Neural cell (in vitro differentiated cells): ENCODE measurements around the gene DCTN1. TPM values are rescaled to one million over a fixed set of nuclear protein-coding genes. Genes with fewer than 3 reads are reported as not detected.

Source experiments
- H2AFZ ChIP-seq: fragments of 200-600, 300-800 bp; sonication (generic), shearing (Covaris generic); 2 replicates; pipeline ENCODE4 v1.6.0; 2014; ENCODE audit warnings: low read depth, mild to moderate bottlenecking, antibody characterized with exemption, low read length, moderate library complexity
- H3F3A ChIP-seq: fragments of 200-600 bp; shearing (Covaris generic); 2 replicates; pipeline ENCODE4 v1.6.1; 2016; ENCODE audit warnings: mild to moderate bottlenecking, moderate library complexity, mixed read lengths, antibody characterized with exemption, low read length; ENCODE audit not compliant: insufficient read depth, poor library complexity, severe bottlenecking
- H3K27ac ChIP-seq: fragments of 200-600, 300-800 bp; sonication (generic), shearing (Covaris generic); 2 replicates; pipeline ENCODE4 v1.5.1; 2014; ENCODE audit warnings: mild to moderate bottlenecking, low read length, moderate library complexity
- H3K27me3 ChIP-seq: fragments of 300-800, 200-600 bp; sonication (generic), shearing (Covaris generic); 2 replicates; pipeline ENCODE4 v1.6.0; 2014; ENCODE audit warnings: mild to moderate bottlenecking, low read depth, low read length, moderate library complexity; ENCODE audit not compliant: insufficient read depth
- H3K36me3 ChIP-seq: fragments of 300-800, 200-600 bp; sonication (generic), shearing (Covaris generic); 2 replicates; pipeline ENCODE4 v1.5.1; 2014; ENCODE audit warnings: mild to moderate bottlenecking, antibody characterized with exemption, low read length, moderate library complexity; ENCODE audit not compliant: insufficient read depth
- H3K4me2 ChIP-seq: fragments of 300-800, 200-600 bp; sonication (generic), shearing (Covaris generic); 2 replicates; pipeline ENCODE4 v1.6.0; 2014; ENCODE audit warnings: mild to moderate bottlenecking, low read length
- H3K4me3 ChIP-seq: fragments of 300-800, 200-600 bp; sonication (generic), shearing (Covaris generic); 2 replicates; pipeline ENCODE4 v1.5.1; 2014; ENCODE audit warnings: mild to moderate bottlenecking, low read length, moderate library complexity
- H3K79me2 ChIP-seq: fragments of 200-600 bp; shearing (Covaris generic); replicated peaks from 2 replicates; pipeline ENCODE4 v1.6.0; 2014; ENCODE audit warnings: mild to moderate bottlenecking, low read length, moderate library complexity; ENCODE audit not compliant: insufficient read depth
- H3K9ac ChIP-seq: fragments of 300-800, 200-600 bp; sonication (generic), shearing (Covaris generic); 2 replicates; pipeline ENCODE4 v1.6.1; 2016; ENCODE audit warnings: mild to moderate bottlenecking, low read length, mixed read lengths
- H3K9me2 ChIP-seq: fragments of 200-600 bp; shearing (Covaris generic); 2 replicates; pipeline ENCODE4 v1.6.1; 2016; ENCODE audit warnings: mild to moderate bottlenecking, low read length, mixed read lengths; ENCODE audit not compliant: insufficient read depth
- H3K9me3 ChIP-seq: fragments of 200-600, 300-800 bp; sonication (generic), shearing (Covaris generic); 2 replicates; pipeline ENCODE4 v1.6.1; 2016; ENCODE audit warnings: mild to moderate bottlenecking, mixed run types, low read length, moderate library complexity, mixed read lengths
- H4K20me1 ChIP-seq: fragments of 200-600 bp; shearing (Covaris generic); 2 replicates; pipeline ENCODE4 v1.6.1; 2016; ENCODE audit warnings: mild to moderate bottlenecking, mixed run types; ENCODE audit not compliant: insufficient read depth
- EP300 ChIP-seq: fragments of 450-650 bp; conservative IDR thresholded peaks from 2 replicates; pipeline ENCODE4 v1.6.1; 2014; ENCODE audit warnings: antibody characterized with exemption, mild to moderate bottlenecking, moderate library complexity; ENCODE audit not compliant: poor library complexity, severe bottlenecking
- EZH2 ChIP-seq: fragments of 200-600, 300-800 bp; shearing (Covaris generic), sonication (generic); IDR thresholded peaks from 2 replicates; pipeline ENCODE4 v1.6.1; 2014; ENCODE audit warnings: antibody characterized with exemption, low read length, borderline replicate concordance, mild to moderate bottlenecking; ENCODE audit not compliant: insufficient read depth, poor library complexity, severe bottlenecking
- MXI1 ChIP-seq: fragments of 450-650 bp; conservative IDR thresholded peaks from 2 replicates; pipeline ENCODE4 v1.6.1; 2014; ENCODE audit warnings: antibody characterized with exemption, mild to moderate bottlenecking; ENCODE audit not compliant: poor library complexity, severe bottlenecking
- POLR2AphosphoS5 ChIP-seq: IDR thresholded peaks from 2 replicates; pipeline ENCODE4 v1.6.1; 2012
- RAD21 ChIP-seq: fragments of 450-650 bp; conservative IDR thresholded peaks from 2 replicates; pipeline ENCODE4 v1.6.1; 2014; ENCODE audit warnings: antibody characterized with exemption, mild to moderate bottlenecking, moderate library complexity
- SMC3 ChIP-seq: fragments of 450-650 bp; conservative IDR thresholded peaks from 2 replicates; pipeline ENCODE4 v1.6.1; 2014; ENCODE audit warnings: antibody characterized with exemption, mild to moderate bottlenecking, moderate library complexity; ENCODE audit not compliant: poor library complexity
- TAF1 ChIP-seq: IDR thresholded peaks from 2 replicates; pipeline ENCODE4 v1.6.1; 2012; ENCODE audit warnings: low read depth
- polyA plus RNA-seq: library from polyadenylated mRNA; depleted of rRNA; stranded (reverse); fragments of >200 nt; gene quantifications from 2 replicates; pipeline ENCODE4 v1.2.3, GENCODE V29; 2014
- TF ChIP-seq, protein P1 (sequence below): IDR thresholded peaks from 2 replicates; pipeline ENCODE4 v1.6.1; 2012; ENCODE audit warnings: borderline replicate concordance
- TF ChIP-seq, protein P2 (sequence below): fragments of 450-650 bp; IDR thresholded peaks from 2 replicates; pipeline ENCODE4 v1.5.1; 2014; ENCODE audit warnings: antibody characterized with exemption, mild to moderate bottlenecking, moderate library complexity; ENCODE audit not compliant: poor library complexity, severe bottlenecking

The DCTN1 gene
- polyA plus RNA-seq, 1 donor from 2014 or later: 160 TPM

DNA sequence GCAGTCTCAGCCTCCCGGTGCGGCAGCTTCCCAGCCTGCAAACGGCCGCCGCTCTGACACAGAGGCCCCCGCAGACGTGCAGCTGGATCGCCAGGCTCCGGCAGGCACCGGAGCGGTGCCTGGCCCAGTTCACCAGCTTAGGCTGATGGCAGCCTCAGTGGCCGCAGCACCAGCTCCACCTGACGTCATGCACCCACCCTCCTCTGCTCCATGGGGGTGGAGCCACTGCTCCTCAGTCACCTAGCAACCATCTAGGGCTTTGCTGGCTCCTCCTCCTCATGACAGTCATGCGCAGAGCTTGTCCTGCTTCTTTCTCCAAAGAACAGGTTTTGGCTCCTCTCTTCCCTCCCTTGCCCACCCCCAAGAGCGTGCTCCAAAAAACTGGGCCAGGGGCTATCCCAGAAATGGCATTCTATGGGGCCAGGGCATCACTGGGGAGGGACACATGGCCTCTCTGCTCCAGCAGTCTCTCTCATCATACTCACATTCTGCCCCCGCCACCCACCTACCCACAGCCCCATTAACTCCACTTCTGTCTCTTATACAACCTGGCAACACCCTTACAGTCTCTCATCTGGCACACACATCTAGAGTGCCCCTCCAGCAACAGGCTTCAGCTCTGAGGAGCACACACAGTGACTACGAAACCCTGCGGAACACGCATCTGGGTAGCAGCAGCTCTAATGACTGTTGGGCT, 5.5 kb downstream of the DCTN1 start:
- H3K9ac ChIP-seq: peak overlapping the region; percentile 94
- H3K27me3 ChIP-seq: no peaks in the 10 kb centered on the region
- H3K9me2 ChIP-seq: no peaks in the 10 kb centered on the region
- H3K36me3 ChIP-seq: peaks cover 22% of the 10 kb centered on the region
- H2AFZ ChIP-seq: peak overlapping the region; percentile 54
- peaks cover 4% of the 10 kb centered on the region for H4K20me1 ChIP-seq
- no peaks in the 10 kb centered on the region for H3K9me3 ChIP-seq
- TF ChIP-seq MXI1 (peak; percentile 66), POLR2AphosphoS5 (peak; percentile 96), SMC3 (peak; percentile 53), TAF1 (peak; percentile 71), EZH2 (no peak), RAD21 (no peak), EP300 (peak; percentile 67)
- TF ChIP-seq, protein P1, sequence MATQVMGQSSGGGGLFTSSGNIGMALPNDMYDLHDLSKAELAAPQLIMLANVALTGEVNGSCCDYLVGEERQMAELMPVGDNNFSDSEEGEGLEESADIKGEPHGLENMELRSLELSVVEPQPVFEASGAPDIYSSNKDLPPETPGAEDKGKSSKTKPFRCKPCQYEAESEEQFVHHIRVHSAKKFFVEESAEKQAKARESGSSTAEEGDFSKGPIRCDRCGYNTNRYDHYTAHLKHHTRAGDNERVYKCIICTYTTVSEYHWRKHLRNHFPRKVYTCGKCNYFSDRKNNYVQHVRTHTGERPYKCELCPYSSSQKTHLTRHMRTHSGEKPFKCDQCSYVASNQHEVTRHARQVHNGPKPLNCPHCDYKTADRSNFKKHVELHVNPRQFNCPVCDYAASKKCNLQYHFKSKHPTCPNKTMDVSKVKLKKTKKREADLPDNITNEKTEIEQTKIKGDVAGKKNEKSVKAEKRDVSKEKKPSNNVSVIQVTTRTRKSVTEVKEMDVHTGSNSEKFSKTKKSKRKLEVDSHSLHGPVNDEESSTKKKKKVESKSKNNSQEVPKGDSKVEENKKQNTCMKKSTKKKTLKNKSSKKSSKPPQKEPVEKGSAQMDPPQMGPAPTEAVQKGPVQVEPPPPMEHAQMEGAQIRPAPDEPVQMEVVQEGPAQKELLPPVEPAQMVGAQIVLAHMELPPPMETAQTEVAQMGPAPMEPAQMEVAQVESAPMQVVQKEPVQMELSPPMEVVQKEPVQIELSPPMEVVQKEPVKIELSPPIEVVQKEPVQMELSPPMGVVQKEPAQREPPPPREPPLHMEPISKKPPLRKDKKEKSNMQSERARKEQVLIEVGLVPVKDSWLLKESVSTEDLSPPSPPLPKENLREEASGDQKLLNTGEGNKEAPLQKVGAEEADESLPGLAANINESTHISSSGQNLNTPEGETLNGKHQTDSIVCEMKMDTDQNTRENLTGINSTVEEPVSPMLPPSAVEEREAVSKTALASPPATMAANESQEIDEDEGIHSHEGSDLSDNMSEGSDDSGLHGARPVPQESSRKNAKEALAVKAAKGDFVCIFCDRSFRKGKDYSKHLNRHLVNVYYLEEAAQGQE: peak; percentile 81
- TF ChIP-seq, protein P2, sequence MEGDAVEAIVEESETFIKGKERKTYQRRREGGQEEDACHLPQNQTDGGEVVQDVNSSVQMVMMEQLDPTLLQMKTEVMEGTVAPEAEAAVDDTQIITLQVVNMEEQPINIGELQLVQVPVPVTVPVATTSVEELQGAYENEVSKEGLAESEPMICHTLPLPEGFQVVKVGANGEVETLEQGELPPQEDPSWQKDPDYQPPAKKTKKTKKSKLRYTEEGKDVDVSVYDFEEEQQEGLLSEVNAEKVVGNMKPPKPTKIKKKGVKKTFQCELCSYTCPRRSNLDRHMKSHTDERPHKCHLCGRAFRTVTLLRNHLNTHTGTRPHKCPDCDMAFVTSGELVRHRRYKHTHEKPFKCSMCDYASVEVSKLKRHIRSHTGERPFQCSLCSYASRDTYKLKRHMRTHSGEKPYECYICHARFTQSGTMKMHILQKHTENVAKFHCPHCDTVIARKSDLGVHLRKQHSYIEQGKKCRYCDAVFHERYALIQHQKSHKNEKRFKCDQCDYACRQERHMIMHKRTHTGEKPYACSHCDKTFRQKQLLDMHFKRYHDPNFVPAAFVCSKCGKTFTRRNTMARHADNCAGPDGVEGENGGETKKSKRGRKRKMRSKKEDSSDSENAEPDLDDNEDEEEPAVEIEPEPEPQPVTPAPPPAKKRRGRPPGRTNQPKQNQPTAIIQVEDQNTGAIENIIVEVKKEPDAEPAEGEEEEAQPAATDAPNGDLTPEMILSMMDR: no peak
- peak overlapping the region; percentile 99 for H3K4me2 ChIP-seq
- peaks cover 58% of the 10 kb centered on the region for H3K79me2 ChIP-seq
- peak overlapping the region; percentile 77 for H3K4me3 ChIP-seq
- H3F3A ChIP-seq: no peaks in the 10 kb centered on the region
- H3K27ac ChIP-seq: peak overlapping the region; percentile 94

DNA sequence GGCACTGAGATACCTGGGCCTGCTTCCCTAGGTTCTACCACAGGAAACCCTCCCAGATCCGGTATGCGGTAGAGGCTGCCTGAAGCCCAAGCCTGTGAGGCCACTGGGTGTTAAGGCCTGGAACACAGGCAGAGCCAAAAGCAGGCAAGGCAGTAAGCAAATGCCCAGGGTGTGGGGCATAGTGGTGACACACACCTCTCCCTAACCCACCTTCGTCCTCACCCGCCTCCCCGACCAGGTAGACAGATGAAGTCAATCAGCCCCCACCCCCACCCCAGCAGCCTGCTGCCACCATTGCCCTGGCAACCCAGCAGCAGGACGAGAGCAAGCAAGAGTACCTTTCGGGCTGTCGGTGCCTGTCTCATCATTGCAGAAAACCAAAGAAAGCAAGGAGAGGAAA, 6.1 kb downstream of the DCTN1 start:
- peak overlapping the region; percentile 77 for H3K4me3 ChIP-seq
- peaks cover 52% of the 10 kb centered on the region for H3K79me2 ChIP-seq
- H3F3A ChIP-seq: no peaks in the 10 kb centered on the region
- TF ChIP-seq MXI1 (no peak), EP300 (no peak), TAF1 (no peak), SMC3 (no peak), EZH2 (no peak)
- TF ChIP-seq, protein P1: no peak
- no peaks in the 10 kb centered on the region for H3K27me3 ChIP-seq
- peaks cover 22% of the 10 kb centered on the region for H3K36me3 ChIP-seq
- peak overlapping the region; percentile 94 for H3K9ac ChIP-seq
- no peaks in the 10 kb centered on the region for H3K9me3 ChIP-seq
- no peaks in the 10 kb centered on the region for H3K9me2 ChIP-seq
- H2AFZ ChIP-seq: peak overlapping the region; percentile 51
- peak overlapping the region; percentile 99 for H3K4me2 ChIP-seq
- peaks cover 4% of the 10 kb centered on the region for H4K20me1 ChIP-seq
- H3K27ac ChIP-seq: peak overlapping the region; percentile 94
